AG04450 (cell line): Measurements from ENCODE around the gene SEMA4G. TPM values are rescaled to one million over a fixed set of nuclear protein-coding genes. Genes with fewer than 3 reads are reported as not detected.

ENCODE experiments used
- CTCF ChIA-PET: fragments of 300-600, 350-600 bp; formaldehyde crosslinking; extraction: SDS; loops from one replicate; lab custom pipeline; 2022; ENCODE audit warnings: antibody characterized with exemption, inconsistent platforms; lab: Charles Lee
- POLR2A ChIA-PET: fragments of 350-600 bp; formaldehyde crosslinking; extraction: SDS; loops from one replicate; lab custom pipeline; 2021; ENCODE audit warnings: antibody characterized with exemption, inconsistent platforms; lab: Yijun Ruan, JAX
- DNase-seq: peaks from one replicate; pipeline ENCODE4 v3.0.0-alpha.2; 2011; ENCODE audit warnings: low read depth, low spot score
- H3K27ac ChIP-seq: one replicate; pipeline ENCODE4 v1.5.1; 2012; ENCODE audit warnings: low read depth, low read length, control low read depth
- H3K27me3 ChIP-seq: one replicate; pipeline ENCODE4 v1.6.0; 2012; ENCODE audit warnings: low read length; ENCODE audit not compliant: control insufficient read depth, insufficient read depth
- H3K4me3 ChIP-seq: 2 replicates; pipeline ENCODE4 v1.5.1; 2011; ENCODE audit warnings: mild to moderate bottlenecking, low read depth, low read length, control low read depth
- H3K9me3 ChIP-seq: 2 replicates; pipeline ENCODE4 v1.5.1; 2012; ENCODE audit warnings: low read length; ENCODE audit not compliant: control insufficient read depth, insufficient read depth
- polyA plus RNA-seq: library from polyadenylated mRNA; depleted of rRNA; stranded (reverse); fragments of >200 nt; gene quantifications from 2 replicates; pipeline ENCODE4 v1.2.3, GENCODE V29; 2011
- TF ChIP-seq, protein P1 (sequence below): IDR thresholded peaks from 2 replicates; pipeline ENCODE4 v1.5.1; 2011; ENCODE audit warnings: low read depth, low read length, control low read depth, inconsistent platforms

SEMA4G gene
- polyA plus RNA-seq, 1 experiment, result 10.5 TPM

DNA sequence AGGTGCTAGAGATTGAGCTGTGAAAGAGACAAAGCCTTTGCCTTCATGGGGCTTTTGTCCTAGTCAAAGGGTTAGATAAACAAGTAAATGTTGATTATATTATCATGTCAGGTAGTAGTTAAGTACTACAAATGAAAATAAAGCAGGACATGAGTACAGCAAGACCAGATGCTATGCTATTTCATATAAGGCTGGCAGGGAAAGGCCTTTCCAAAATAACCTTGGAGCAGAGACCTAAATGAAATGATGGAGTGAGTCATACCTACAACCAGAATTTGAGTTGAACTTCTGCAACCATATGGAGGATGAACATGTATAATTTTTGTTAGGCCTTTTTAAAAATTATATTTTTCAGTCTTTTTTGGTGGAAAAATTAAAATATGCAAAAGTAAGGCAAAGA is 23.6 kb upstream of the SEMA4G start:
- DNase-seq, result no peak
- Histone ChIP-seq H3K27ac (no peak overlapping the region), H3K4me3 (no peak overlapping the region), H3K9me3 (no peaks in the 10 kb centered on the region), H3K27me3 (no peaks in the 10 kb centered on the region)
- CTCF ChIA-PET, result no interaction called here
- TF ChIP-seq, protein P1, sequence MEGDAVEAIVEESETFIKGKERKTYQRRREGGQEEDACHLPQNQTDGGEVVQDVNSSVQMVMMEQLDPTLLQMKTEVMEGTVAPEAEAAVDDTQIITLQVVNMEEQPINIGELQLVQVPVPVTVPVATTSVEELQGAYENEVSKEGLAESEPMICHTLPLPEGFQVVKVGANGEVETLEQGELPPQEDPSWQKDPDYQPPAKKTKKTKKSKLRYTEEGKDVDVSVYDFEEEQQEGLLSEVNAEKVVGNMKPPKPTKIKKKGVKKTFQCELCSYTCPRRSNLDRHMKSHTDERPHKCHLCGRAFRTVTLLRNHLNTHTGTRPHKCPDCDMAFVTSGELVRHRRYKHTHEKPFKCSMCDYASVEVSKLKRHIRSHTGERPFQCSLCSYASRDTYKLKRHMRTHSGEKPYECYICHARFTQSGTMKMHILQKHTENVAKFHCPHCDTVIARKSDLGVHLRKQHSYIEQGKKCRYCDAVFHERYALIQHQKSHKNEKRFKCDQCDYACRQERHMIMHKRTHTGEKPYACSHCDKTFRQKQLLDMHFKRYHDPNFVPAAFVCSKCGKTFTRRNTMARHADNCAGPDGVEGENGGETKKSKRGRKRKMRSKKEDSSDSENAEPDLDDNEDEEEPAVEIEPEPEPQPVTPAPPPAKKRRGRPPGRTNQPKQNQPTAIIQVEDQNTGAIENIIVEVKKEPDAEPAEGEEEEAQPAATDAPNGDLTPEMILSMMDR, result no peak
- POLR2A ChIA-PET, result no interaction called here

DNA sequence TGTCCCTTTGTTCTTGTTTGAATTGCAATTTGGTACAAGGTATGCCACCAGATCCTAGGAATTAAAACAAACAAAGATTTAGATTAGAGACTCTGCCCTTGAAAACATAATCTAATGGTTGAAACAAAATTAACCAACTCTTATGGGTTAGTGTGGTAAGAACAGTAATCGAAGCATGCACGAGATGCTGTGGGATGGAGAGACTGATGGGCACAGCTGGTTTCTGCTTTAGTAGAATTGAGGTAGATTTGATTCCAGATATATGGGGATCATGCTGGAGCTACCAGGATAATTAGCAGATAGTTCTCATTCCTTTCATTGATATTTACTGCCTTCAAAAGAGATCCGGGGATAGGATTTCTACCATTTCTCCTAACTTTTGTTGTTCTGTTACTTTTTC is 20.4 kb upstream of the SEMA4G start:
- Histone ChIP-seq H3K4me3 (no peak overlapping the region), H3K27ac (no peak overlapping the region), H3K9me3 (no peaks in the 10 kb centered on the region), H3K27me3 (no peaks in the 10 kb centered on the region)
- DNase-seq, result no peak
- TF ChIP-seq, protein P1, result no peak
- CTCF ChIA-PET, result interaction anchor here (1.6 kb wide), 1 partner anchor 71 kb away, joined by 4 read pairs; no protein-coding TSS in a partner anchor
- POLR2A ChIA-PET, result no interaction called here

DNA sequence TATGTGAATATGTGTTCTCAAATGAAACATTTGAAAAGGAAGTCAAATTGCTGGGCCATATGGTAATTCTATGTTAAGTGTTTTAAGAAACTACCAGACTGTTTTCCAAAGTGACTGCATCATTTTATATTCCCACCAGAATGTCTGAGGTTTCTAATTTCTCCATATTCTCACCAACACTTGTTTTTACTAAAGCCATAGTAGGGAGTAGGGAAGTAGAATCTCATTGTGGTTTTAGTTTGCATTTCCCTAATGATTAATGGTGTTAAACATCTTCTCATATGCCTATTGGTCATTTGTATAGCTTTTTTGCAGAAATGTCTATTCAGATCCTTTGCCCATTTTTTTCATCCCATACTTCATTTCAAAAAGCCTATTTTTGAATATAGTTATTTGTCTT is 9.1 kb upstream of the SEMA4G start:
- ChIA-PET POLR2A (no interaction called here), CTCF (no interaction called here)
- Histone ChIP-seq H3K27ac (no peak overlapping the region), H3K4me3 (no peak overlapping the region), H3K27me3 (no peaks in the 10 kb centered on the region), H3K9me3 (no peaks in the 10 kb centered on the region)
- no peak for DNase-seq
- TF ChIP-seq, protein P1, result no peak

DNA sequence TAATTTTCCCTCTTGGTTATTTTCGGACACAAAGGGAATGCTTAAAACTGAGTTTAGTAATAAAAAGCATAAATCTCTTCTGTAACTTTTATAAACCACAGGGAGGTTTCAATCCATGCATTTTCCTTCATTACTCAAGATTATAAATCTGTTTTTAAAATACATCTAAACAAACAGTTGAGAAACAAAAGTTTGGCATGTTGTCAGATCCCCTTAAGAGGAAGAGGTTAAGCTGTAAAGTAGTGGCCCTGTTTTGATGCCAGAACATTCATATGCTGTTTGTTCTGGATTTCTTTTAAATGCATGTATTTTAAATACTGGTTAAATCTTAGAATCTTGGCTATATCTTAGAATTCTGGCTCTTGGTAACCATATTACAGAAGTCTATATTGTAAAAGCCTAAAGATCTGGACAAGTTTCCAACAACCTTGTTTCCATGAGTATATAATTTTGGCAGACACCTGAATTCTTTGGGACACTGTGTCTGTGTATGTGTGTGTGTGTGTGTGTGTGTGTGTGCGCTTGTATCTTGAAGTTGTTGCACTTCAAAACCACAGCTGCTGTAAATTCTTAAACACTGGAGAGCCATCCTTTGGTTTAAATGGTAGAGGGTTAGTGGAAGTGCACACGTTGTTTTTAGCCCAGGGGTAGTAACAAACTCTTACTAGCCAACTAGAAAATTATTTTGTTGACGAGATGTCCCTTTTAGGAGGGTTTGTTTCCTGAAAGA is 6.8 kb upstream of the SEMA4G start:
- CTCF ChIA-PET, result interaction anchor here (0.9 kb wide), 1 partner anchor 51 kb away, joined by 3 read pairs; no protein-coding TSS in a partner anchor
- Histone ChIP-seq H3K9me3 (no peaks in the 10 kb centered on the region), H3K27ac (no peak overlapping the region), H3K4me3 (no peak overlapping the region), H3K27me3 (no peaks in the 10 kb centered on the region)
- no peak for DNase-seq
- POLR2A ChIA-PET, result no interaction called here
- TF ChIP-seq, protein P1, result no peak

DNA sequence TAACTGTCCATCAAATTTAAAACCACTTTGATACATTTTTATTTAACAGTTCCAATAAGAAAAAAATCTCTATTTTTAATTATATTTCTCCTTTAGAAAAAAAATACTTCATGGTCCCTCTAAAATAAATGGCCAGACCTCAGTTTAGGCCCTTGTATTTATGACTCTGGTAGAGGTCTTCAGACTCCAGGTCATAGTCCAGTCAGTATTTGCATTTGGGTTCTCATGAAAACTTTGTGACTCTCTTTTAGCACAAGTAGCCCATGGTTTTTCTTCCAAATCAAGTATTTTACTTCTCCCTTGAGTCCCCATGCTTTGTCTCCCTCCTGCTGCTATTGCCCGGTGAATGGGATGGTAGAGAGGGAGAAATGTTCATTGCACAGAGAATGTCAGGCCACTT is 5.5 kb upstream of the SEMA4G start:
- ChIA-PET POLR2A (no interaction called here), CTCF (interaction anchor here (1.5 kb wide), 1 partner anchor 51 kb away, joined by 3 read pairs; no protein-coding TSS in a partner anchor)
- no peaks in the 10 kb centered on the region for H3K27me3 ChIP-seq
- no peak overlapping the region for H3K27ac ChIP-seq
- H3K9me3 ChIP-seq, result no peaks in the 10 kb centered on the region
- TF ChIP-seq, protein P1, result no peak
- no peak for DNase-seq
- H3K4me3 ChIP-seq, result no peak overlapping the region
